IPS-NIHi7 (cell line): ENCODE results near the gene PATJ.

Experiments
- DNase-seq: peaks from one replicate; pipeline ENCODE4 v3.0.0; 2012; ENCODE audit warnings: mixed read lengths; ENCODE audit errors: extremely low spot score

Gene PATJ

DNA sequence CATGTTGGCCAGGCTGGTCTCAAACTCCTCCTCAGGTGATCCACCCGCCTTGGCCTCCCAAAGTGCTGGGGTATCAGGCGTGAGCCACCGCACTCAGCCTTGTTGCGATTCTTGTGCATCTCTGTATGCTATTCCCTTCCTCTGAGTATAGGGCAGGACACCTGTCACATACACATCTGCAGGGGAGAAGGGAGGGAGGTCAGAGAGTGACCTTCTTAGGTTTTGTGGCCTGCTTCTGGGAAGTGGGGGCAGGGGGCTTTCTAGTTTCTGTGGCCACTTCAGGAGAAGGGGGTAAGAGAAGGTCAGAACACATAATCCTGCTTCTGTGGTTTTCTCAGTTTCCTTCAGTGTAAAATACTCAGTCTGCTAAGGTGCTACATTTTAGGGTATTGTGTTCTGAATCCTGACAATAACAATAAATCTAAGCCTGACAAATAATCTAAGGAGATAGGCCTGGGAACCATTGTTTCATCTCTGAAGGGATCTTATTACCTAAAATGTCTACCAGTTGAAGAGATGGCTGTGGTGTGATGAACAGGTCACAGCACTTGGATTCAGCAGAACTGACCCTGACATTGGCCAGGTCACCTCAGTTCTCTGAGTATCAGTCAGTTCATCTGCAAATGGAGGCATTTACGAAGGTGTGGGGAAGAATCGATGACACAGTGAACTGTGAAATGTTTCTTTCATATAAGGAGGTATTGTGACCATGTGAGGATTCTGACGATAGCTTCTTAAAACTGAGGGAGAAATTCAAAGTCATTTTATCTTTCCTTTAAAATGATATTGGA is 239.8 kb downstream of the PATJ start:
- DNase-seq = no peak

DNA sequence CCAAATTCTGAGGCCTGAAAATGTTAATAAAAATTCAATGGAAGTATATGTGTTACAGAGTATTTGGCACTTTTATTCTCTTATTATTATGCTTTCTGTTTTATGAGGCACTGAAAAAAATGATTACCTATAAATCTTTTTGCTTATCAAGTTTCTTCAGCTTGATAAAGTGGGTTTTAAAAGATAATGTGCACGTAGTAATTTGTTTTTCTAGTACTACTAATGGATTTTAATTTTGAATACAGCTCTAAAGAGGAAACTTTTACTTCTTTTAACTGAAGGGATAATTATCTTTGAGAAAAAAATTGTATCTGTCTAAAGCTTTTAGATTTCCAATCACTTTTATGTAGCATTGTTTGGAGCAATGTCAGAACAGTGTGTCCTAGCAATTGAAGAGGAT is 241.0 kb downstream of the PATJ start:
- no peak for DNase-seq

DNA sequence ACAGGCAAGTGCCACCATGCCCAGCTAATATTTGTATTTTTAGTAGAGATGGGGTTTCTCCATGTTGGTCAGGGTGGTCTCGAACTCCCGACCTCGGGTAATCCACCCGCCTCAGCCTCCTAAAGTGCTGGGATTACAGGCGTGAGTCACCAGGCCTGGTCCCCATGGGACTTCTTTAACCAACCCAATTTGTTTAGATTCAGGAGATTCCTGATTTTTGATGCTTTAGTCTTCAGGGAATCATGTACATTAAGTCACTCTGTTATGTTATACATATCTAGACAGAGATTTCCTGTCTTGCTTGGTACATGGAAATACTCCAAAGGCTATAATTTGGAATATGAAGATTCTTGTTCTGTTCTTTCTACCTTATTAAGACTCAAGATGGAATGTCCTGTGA is 250.0 kb downstream of the PATJ start:
- no peak for DNase-seq

DNA sequence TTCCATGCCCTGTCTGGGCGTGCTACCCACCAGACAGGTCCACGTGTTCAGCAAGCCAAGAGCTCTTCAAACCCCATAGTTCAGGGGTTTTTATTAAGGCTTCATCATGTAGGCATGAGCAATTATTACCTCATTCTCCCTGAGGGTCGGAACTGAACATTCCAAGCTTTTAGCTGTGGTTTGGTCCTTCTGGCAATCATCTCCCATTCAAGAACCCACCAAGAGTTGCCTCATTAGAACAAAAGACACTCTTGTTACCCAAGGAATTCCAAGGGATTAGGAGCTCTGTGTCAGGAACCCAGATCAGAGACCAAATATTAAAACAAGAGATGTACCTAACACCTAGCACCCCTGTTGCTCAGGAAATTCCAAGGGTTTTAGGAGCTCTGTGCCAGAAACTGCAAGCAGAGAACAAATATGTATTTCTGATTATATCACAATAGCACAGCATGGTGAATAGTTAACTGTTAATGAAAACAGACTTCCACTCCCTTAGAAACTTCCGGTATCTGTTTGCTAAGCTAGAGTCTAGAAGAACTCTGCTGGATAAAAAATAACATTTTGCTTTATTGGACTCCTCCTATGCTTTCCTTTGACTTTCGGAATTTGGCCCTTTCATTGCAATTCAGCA is 251.2 kb downstream of the PATJ start:
- no peak for DNase-seq

DNA sequence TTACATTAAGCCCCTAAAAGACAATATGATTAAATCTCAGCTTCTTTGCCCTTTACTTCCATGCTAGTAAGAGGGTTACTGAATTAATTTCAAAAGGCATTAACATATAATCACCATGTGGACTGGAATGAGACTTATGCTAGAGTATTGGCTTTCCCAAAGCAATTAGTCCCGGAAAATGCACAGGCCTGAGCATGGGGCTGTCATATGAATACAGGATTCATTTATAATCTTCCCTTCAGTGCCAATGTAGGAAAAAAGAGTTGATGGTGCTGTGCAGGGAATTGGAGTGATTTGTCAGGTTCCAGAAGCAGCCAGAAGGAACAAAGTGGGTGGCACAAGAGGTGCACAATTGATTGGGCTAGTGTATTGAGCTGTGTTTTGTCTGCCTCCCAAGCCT is 253.4 kb downstream of the PATJ start:
- DNase-seq = no peak

DNA sequence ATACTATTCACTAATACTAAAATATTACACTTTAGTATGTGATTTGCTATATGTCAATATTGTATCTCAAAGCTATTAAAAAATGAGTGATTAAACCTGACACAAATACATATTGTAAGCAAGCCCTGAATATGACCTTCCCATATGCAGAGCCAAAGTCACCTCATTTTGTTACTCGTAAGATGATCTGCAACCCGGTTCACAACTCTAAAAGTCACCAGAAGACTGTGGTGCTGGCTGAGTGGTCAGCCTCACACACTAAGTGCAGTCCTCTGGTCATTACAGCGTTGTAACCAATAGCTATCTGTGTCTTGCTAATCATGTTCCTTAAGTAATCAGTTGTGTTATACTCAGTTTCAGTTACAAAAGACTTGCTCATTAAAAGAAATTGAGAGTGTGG is 254.8 kb downstream of the PATJ start:
- no peak for DNase-seq

DNA sequence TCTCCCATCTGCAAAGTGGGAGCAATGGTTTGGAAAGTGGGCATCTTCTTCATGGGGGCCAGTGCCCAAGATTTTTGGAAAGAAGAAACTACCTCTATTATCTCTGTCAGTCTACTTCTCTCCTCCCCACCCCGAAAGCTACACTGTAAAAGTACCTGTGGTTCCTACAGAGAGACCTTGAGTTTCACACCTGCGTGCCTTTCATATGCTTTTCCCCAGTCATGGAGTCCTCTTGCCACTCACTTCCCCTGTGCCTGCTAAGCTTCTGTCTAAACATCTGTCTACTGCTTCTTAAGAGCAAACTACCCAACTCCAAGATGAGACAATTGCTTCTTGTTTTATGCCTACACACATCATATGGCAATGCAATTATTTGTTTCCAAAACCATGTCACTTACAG is 261.5 kb downstream of the PATJ start:
- no peak for DNase-seq

DNA sequence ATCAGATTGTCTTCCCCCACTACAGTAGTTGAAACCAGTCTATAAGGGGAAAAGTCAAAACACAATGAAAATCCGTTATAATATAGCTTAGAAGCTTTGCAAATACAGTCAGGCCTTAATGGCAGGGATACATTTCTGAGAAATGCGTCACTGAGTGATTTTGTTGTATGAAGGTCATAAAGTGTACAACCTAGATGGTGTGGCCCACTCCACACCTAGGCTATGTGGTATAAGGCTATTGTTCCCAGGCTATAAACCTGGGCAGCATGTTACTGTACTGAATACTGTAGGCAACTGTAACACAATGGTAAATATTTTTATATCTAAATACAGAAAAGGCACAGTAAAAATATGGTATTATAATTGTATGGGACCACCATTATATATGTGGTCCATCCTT is 264.4 kb downstream of the PATJ start:
- DNase-seq = no peak

DNA sequence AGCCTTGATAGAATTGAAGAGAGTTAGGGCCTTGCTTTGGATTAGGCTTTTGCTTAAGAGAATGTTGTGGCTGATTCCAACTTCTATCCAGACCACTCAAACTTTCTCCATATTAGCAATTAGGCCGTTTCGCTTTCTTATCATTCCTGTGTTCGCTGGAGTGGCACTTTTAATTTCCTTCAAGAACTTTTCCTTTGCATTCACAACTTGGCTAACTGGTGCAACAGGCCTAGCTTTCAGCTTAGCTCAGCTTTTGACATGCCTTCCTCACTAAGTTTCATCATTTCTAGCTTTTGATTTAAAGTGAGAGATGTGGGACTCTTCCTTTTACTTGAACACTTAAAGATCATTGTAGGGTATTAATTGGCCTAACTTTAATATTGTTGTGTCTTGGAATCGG is 268.7 kb downstream of the PATJ start:
- DNase-seq = no peak

DNA sequence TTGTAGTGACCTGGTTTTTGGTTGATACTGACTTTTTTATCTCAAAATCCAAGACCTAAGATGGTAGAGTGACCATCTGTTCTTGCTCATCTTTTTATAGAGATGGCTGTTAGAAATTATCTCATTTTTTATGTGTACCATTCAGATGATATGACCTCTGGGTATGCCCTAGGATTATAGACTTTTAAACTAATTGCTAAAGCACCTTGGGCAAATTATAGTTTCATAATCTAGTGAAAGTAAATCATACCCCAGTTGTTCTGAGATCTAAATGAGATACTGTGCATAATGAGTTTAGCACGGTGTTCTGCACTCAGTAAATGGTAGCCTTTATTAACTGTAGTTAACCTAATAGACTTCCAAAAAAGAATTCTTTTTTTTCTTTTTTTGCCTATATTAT is 269.8 kb downstream of the PATJ start:
- DNase-seq = no peak

DNA sequence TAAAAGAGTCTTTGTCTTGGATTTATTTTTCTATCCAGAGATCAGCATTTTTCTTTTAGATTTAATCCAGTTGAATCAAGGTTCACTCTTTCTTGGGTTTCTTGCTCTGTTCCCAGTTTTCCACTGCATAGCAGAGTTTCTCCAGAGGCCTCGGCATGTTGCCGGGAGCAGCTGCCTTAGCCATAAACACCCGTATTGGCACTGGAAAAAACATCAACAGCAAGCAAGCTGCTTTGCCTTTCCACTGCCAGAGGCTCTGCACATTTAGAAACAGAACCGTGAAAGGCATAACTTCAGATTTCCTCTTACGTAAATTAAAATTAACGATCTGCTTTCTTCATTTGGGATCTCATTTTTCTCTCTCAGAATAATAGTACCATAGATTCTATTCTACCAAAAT is 270.6 kb downstream of the PATJ start:
- no peak for DNase-seq

DNA sequence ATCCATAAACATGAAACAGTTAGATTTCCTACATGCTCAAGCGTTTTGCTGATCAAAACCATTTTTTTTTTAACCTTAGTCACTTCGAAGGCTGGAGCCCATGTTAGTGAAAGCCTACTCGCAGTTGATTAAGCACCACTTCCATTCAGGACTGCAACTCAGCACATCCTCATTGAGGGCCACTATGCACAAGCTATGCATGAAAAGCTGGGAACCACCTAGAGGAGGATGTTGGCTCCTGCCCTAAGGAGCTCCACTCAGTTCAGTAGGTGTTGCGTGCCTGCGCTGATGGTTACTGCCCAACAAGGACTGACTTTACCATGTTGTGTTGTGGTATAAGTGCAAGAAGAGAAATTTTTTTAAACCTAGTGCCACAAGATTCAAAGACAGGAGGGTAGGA is 271.0 kb downstream of the PATJ start:
- peak; percentile 27 for DNase-seq

DNA sequence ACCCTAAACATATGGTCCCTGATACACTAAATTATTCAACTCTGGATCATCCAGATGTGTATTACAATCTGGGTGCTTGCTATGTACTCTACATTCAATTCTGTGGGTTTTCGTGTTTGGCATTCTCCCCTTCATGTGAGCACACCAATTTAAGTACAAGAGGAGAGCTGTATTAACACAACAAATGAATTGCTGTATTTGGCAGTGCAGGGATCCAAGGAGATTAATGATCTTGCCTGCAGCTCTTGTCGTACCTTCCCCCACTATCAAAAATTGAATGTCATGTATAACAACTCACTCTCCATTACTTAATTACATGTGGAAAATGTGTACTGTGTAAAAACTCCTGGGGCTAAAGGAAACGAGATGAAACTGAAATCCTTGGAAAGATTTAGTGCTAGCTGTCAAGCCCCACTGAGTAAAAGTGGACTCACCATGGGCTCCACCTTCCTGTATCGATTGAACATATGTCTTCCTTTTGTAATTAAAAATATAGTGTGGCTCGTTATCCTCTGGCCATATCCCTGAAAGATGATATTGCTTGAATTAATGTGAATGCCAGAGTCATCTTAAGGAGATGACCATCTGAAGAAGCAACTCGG is 280.2 kb downstream of the PATJ start:
- no peak for DNase-seq

DNA sequence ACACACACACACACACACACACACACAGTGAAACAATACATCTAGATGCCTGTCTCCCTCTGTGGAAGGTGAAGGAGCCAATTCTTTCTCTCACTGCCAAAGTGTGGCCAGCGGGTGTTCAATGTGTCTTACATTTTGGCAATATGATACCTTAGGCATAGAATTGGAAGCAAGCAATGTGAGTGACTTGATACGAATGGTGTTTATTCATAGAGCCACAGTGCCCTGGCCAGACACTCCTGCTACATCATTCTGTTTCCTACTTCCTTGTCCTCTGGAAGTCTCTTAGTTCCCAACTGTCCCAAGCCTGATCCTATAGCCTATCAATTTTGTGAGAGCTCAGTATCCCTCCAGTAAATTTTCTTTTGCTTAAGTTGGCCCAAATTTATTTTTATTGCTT is 282.4 kb downstream of the PATJ start:
- DNase-seq = no peak

DNA sequence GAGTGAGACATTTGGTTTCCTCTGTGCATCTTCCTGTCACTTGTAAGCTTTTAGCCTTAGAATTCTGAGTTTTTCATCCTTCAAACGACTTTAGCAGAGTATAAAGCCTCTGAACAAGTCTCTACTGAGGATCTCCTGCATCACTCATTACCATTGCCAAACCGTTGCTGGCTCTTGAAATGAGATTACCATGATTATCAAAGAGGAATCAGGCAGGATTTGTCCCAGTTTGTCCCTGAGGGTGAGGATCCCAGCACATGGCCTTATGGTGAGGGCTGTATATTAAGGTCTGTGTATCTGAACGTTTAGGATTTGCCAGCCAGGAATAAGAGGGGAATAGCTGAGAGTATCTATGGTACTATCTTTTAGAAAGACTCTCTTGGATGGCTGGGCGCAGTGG is 282.9 kb downstream of the PATJ start:
- DNase-seq = no peak

DNA sequence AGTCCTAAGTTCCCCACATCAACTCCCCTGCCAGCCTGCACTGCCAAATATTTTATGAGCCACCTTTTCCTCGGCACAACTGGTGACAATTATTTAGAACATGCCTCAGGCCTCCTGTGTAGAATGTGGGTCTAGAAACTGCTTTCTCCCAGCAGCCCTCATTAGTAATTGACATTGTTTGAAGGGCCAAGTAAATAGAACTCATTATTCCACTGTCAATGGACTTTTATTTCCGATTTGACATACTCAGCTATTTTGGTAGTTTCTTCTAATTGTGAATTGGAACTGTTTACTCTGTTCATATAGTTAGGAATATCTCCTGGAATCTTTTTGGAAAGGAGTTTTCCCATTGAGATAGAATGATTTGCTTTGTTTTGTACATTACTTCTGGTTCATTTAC is 283.6 kb downstream of the PATJ start:
- DNase-seq = no peak

DNA sequence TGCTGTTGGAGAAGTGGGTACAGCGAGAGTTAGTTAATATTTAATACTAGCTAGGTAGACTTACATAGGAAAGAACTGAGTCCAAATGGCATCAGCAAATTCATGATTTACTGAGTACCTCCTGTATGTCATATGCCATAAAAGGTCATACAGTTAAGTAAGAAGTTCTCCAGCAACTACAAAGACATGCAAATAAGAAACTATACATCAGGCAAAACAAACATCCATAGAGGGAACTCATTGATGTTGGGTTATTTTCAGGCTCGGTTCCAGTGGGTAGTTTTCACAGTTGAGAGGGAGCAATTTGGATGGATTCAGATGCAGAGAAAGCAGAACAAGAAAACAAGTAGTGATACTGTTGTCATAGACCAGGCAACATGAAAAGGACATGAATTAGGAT is 287.4 kb downstream of the PATJ start:
- no peak for DNase-seq

DNA sequence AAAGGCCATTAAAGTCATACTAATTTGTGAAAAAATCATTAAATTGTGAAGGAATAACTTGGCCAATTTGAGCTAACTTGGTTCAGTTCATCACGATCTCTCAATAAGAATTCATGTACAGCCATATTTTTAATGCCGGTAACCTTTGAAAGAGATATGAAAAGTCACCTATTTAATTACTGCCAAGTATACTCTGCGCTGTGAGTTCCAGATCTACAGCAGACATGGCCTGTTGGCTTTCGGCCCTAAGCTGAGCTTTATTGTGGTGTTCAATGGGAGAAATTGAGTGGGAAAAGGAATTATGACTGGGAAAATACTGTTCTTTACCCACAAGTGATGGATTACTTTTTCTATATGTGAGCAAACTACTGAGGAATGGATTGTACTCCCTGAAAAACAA is 292.5 kb downstream of the PATJ start:
- DNase-seq = no peak

DNA sequence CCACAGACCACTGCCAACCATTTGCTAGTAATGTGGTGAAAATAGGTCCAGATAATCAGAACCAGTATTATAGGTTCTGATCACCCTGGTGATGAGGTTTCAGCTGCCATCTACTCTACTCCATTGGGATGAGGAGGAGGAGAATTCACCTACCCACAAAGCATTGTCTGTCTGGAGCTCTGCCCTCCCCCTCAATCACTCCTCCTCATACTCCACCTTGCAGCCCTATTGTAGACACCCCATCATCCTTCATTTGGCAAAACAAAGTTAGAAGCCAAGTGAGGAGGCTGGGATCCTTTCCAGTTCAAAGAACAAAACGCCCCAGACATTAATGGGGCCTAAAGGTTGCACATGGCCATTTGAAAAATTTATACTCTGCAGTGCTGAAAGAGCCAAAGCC is 295.0 kb downstream of the PATJ start:
- DNase-seq = no peak

DNA sequence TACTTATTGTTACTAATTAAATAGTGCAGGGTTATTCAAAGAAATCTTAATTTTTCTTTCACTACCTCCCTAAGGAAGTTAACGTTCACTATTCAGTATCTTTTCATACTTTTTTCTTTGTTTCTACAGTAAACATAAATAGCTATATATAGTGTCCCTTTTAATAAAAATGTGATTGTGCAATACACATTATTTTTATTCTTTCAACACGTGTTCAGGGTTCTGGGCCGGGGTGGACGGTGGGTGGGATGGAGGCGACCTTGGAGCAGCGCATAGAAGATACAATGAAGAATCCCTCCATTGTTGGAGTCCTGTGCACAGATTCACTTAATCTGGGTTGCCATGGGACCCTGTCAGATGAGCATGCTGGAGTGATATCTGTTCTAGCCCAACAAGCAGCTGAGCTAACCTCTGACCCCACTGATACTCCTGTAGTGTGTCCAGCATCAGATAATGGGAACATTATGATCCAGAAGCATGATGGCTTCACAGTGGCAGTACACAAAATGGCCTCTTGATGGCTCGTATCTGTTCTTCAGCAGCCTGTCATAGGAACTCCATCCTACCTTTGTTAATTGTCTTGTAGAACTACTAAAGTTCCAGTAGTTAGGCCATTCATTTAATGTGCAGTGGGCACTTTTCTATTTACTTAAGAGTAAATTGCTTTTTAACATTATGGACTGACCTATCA is 296.5 kb downstream of the PATJ start:
- DNase-seq = no peak

DNA sequence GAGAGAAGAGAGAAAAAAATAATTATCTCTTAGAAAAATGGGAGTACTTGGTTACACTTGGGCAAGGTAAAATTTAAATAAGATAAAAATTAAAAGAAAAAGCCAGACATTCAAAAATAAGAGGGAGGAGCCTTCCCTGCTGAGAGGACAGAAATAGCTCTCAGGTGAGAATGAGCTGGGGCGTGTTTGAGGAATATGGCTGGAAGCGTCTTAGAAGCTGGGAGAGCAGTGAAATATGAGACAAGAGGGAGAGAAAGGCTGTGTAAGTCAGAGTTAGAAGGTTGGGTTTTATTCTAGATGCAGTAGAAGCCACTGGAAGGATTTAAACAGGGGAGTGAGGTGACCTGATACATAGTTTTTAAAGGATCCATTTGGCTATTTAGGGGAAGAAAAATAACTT is 298.2 kb downstream of the PATJ start:
- peak; percentile 25 for DNase-seq

DNA sequence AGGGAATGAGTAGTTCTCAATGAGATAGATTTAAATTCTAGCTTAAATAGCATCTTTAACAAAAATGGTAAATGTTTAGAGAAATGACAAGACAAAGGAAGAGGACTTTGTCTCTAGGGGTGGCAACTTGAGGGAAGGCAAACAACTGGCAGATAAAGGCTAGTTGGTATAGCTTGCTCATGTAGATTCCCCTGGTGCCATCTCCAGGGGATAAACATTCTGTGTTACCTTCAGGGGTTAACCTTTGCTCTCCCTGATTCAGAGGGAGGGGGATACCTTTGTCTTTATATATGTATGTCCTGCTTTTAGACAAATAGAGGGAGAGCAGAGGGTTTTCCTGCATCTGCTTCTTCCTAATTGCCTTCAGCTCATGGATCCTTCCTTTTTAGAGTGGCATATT is 298.7 kb downstream of the PATJ start:
- DNase-seq = no peak

DNA sequence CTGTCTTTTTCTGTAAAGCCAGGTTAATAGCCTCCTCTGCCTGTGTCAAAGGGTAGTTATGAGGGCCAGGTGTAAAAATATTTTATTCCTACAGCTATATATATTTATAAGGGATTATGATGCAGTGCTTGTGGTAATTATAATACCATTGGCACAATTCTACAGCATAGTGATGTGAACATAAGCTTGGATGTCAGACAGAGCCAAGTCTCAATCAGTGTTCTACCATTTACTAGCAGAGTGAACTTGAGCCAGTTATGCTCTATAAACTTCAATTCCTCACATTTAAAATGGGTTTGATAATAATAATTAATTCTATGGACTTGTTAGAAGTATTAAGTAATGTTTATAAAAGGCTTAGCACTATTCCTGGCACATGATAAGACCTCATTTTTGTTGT is 300.9 kb downstream of the PATJ start:
- no peak for DNase-seq
